ENCODE data around the gene BCKDHA.

DNA sequence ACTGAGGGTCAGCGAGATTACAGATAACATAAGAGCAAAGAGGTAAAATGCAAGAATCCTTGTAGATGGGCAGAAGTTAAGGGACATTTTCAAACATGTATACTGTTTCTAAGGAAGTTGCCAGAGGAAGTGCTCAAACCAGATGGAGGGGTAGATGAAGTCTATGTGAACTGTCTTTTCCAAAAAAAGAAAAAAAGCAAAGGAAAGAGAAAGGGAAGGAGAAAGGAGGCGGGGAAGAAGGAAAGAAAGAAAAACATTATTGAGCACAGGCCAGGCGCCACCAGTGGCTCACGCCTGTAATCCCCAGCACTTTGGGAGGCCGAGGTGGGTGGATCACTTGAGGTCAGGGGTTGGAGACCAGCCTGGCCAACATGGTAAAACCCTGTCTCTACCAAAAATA, 36.8 kb downstream of the BCKDHA start:
- no peak for TF ChIP-seq EZH2 (IDR thresholded peaks at IDR 0.05; ENCODE audit: borderline replicate concordance, low read length)
- TF ChIP-seq, protein P1, sequence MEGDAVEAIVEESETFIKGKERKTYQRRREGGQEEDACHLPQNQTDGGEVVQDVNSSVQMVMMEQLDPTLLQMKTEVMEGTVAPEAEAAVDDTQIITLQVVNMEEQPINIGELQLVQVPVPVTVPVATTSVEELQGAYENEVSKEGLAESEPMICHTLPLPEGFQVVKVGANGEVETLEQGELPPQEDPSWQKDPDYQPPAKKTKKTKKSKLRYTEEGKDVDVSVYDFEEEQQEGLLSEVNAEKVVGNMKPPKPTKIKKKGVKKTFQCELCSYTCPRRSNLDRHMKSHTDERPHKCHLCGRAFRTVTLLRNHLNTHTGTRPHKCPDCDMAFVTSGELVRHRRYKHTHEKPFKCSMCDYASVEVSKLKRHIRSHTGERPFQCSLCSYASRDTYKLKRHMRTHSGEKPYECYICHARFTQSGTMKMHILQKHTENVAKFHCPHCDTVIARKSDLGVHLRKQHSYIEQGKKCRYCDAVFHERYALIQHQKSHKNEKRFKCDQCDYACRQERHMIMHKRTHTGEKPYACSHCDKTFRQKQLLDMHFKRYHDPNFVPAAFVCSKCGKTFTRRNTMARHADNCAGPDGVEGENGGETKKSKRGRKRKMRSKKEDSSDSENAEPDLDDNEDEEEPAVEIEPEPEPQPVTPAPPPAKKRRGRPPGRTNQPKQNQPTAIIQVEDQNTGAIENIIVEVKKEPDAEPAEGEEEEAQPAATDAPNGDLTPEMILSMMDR (IDR thresholded peaks at IDR 0.05; ENCODE audit: low read length): no peak
